ENCODE results near the gene BRPF1. TPM values are rescaled to one million over a fixed set of nuclear protein-coding genes. Genes with fewer than 3 reads are reported as not detected.
A peak's percentile ranks its signal among the peaks of the same experiment; 100 is the strongest.

The BRPF1 gene
- total RNA-seq, 2 donors from 2014 or later: 14.0 to 15.9 TPM

DNA sequence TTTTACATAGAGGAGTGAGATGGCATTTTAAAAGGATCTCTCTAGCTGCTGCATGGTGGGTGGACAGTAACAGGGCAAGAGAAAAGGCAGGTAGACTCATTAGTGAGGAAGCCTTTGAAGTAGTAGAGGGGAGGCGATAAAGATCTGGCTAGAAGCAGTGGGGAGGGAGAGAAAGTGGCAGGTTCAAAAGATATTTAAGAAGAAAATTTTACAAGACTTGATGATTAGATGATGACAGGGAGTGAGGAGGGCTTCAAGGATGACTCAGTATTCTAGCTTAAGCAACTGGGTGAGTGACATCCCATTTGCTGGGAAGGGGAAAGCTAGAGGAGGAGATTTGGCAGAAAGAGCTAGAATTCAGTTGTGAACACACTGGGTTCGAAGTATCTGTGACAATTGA is 3.8 kb upstream of the BRPF1 start:
- no peak for DNase-seq
- ATAC-seq: no peak
- intact Hi-C loops (cut with DNase I, micrococcal nuclease): no loop called here

DNA sequence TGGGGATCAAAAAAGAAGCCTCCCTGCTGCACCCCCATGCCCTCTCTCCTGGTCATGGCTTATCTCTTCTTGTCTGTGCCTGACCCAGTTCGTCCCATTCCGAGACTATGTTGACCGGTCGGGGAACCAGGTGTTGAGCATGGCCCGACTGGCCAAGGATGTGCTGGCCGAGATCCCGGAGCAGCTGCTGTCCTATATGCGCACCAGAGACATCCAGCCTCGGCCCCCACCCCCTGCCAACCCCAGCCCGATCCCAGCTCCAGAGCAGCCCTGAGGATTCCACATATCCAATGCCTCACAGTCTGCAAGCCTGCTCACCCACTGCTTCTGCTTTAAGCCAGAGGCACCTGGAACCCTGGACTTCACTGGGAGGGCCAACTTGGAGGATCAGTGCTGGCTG is 2.1 kb upstream of the BRPF1 start:
- ATAC-seq (no peak), DNase-seq (no peak)
- intact Hi-C loops (cut with DNase I, micrococcal nuclease): no loop called here

DNA sequence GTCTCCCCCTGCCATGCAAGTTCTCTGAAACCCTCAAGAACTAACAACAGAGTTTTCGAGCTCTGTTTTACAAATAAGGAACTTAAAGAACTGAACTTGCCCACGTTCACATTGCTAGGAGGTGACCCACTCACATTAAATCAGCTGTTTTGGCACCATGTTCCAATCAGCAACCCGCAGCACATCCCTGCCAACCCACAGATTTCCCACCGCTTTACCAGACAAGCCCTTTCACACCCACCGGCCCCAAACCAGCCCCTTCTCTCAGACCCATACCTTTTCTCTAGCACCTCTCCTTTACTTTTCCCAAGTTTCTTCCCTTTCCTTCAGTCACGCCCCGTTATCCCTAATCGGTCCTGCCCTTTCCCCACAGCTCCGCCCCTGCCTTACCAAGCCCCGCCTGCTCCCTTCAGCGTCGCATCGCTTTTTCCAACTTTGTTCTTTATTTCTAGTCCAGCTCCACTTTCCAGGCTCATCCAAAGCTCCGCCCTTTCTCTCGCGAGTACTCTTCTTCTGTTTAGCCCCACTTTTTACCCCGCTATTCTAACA is 804 bp upstream of the BRPF1 start:
- intact Hi-C loops (cut with DNase I, micrococcal nuclease): no loop called here
- no peak for DNase-seq
- ATAC-seq: peak; percentile 66

DNA sequence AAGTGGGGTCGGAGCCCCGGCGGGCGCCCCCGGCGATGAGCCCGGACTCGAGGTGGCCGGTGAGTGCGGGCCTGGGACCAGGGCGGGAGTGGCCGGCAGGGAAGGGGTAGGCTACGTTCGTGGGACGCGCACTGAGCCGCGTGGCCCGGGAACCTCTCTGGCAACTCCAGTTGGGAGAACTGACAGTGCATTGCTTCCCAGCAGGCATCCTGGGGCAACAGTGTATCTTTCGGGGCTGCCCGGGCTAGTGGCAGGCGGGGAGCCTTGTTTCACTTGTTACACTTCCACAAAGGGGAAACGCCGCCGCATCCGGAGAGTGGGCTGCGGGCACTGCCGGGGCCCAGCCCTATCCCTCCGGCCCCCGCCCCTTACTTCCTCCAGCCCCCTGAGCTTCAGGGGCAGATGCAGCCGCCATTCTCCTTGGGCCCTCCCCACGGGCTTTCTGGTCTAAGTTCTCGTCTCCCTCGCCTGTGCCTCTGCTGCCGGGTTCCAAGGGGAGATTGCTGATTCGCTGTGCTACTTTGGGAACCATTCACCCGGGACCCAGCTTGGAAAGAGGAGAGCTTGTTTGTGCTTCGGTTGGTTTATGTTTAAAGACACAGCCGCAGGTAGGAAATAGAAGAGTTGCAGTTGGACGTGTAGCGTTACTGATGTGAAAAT is 675 bp downstream of the BRPF1 start:
- peak; percentile 35 to 52 for DNase-seq
- ATAC-seq: peak; percentile 22

DNA sequence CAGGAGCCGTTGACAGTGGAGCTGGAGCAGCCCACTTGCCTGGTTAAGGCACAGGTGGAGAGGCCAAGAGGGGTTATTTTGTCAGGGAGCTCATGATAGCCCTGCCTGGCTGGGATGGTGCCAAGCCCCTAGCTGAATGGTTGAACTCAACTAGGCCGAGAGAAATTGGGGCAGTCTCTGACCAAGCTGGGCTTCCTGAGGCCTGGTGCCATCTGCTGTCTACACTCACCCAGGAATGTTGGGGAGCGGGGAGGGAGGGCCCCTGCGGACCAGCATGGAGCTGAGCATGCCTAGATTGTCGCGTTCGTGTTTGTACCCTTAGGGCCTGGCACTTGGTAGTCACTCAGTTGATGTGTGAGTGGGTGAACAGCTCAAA is 1.2 kb downstream of the BRPF1 start:
- no peak for DNase-seq
- intact Hi-C loops (cut with DNase I, micrococcal nuclease): no loop called here
- ATAC-seq: no peak

More for the DNA sequence above, 675 bp downstream of the BRPF1 start:
- intact Hi-C loops (cut with DNase I, micrococcal nuclease): no loop called here

DNA sequence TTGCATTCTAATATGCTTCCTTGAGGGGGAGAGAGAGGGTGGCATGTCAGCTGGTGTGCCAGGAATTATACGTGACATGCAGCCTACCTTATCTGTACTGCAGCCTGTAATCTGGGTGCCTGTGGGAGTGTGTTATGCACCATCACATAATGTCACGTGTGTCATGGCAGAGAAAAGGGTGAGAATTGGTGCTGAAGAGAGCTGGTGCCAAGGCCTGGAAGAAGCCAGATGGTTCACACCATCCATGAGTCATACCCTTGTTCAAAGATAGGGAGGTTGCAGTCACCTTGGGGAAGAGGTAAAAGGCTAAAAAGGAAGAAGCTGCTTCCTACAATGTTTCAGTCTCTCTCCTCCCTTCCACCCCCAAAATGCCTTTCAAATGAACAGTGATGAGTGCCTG is 5.3 kb downstream of the BRPF1 start:
- intact Hi-C loops (cut with DNase I, micrococcal nuclease): no loop called here
- no peak for ATAC-seq

DNA sequence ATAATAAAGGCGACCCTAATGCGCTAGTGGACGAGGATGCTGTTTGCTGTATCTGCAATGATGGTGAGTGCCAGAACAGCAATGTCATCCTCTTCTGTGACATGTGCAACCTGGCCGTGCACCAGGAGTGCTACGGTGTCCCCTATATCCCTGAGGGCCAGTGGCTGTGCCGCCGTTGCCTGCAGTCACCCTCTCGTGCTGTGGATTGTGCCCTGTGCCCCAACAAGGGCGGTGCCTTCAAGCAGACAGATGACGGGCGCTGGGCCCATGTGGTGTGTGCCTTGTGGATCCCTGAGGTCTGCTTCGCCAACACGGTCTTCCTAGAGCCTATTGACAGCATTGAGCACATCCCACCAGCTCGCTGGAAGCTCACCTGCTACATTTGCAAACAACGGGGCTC is 7.6 kb downstream of the BRPF1 start:
- DNase-seq: no peak
- ATAC-seq: no peak
- intact Hi-C loops (cut with DNase I, micrococcal nuclease): no loop called here

More for the DNA sequence above, 5.3 kb downstream of the BRPF1 start:
- DNase-seq: no peak

DNA sequence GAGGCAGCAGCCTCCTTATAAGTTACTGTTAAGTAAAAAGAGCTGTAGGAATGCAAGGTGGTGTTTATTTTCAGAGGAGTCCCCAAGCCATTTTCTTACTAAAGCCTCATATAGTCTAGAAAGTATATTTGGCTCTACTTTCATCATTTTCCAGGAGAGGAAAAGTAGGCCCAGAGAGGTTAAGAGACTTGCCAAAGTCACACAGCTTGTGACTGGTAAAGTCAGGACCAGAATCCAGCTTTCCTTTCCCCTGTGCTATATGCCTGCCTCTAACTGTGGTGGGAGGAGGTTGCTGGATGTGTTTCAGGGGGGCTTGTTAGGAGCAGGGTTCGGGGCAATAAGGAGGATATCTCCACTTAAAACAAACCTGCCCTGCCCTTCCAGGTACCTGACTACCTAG is 11.0 kb downstream of the BRPF1 start:
- intact Hi-C loops (cut with DNase I, micrococcal nuclease): no loop called here
- DNase-seq (no peak), ATAC-seq (no peak)

DNA sequence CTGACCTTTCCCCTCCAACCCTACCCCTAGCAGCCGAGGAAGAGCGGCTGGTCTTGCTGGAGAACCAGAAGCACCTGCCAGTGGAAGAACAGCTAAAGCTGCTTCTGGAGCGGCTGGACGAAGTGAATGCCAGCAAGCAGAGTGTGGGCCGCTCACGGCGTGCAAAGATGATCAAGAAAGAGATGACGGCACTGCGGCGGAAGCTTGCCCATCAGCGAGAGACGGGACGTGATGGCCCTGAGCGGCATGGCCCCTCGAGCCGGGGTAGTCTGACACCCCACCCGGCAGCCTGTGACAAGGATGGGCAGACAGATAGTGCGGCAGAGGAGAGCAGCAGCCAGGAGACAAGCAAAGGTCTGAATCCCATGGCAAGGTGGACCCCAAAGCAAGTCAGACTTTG is 12.0 kb downstream of the BRPF1 start:
- ATAC-seq (no peak), DNase-seq (no peak)
- intact Hi-C loops (cut with DNase I, micrococcal nuclease): no loop called here

DNA sequence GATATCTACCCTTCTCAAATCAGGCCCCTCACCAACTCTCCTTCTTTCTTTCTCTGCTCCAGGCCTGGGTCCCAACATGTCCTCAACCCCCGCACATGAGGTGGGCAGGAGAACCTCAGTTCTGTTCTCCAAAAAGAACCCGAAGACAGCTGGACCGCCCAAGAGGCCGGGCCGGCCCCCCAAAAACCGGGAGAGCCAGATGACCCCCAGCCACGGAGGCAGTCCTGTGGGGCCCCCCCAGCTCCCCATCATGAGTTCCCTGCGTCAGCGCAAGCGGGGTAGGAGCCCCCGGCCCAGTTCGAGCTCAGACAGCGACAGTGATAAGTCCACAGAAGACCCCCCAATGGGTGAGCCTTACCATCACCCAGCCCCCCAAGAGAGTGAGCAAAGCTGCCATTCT is 12.6 kb downstream of the BRPF1 start:
- intact Hi-C loops (cut with DNase I, micrococcal nuclease): no loop called here
- DNase-seq: no peak
- no peak for ATAC-seq

DNA sequence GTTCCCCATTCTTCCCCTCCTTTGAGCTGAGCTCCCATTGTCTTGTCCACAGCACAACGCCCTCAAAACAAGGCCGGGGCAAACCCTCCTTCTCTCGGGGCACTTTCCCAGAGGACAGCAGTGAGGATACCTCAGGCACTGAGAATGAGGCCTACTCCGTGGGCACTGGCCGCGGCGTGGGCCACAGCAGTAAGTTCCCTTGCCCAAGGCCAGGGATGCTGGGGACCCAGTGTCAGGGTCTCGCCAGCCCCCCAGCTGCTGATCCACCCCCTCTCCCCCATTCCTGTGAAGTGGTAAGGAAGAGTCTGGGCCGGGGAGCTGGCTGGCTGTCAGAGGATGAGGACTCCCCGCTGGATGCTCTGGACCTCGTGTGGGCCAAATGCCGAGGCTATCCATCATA is 14.0 kb downstream of the BRPF1 start:
- DNase-seq (no peak), ATAC-seq (no peak)
- intact Hi-C loops (cut with DNase I, micrococcal nuclease): no loop called here

DNA sequence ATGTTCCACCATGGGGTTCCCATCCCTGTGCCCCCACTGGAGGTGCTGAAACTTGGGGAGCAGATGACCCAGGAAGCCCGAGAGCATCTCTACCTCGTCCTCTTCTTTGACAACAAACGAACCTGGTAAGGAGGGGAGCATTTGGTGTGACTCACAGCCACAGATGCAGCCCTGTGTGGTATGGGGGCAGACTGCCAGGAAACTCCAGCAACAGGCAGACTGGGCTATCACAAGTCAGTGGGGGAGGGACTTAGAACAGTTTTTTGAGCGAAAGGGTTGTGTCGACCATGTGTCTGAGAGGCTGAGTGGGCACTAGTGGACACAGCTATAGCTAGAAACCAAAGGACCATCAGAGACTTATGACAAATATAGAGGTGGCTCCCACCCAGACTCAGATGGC is 14.8 kb downstream of the BRPF1 start:
- ATAC-seq (no peak), DNase-seq (no peak)
- intact Hi-C loops (cut with DNase I, micrococcal nuclease): no loop called here

DNA sequence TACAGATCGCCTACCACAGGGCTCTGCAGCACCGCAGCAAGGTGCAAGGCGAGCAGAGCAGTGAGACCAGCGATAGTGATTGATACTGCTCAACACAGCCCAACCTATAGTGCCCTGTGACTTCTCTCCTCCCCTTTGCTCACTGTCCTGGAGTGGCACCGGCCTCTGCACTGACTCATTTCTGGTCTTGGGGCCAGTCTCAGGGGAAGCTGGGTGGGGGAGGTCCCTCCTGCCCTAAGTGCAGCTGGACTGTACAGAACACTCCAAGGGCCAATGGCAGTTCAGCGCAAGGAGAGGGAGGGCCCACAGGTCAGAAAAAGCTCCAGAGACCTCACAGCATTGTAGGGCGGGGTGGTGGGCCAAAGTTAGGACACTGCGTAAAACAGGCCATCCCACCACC is 15.7 kb downstream of the BRPF1 start:
- ATAC-seq: no peak
- intact Hi-C loops (cut with DNase I, micrococcal nuclease): no loop called here
- no peak for DNase-seq

DNA sequence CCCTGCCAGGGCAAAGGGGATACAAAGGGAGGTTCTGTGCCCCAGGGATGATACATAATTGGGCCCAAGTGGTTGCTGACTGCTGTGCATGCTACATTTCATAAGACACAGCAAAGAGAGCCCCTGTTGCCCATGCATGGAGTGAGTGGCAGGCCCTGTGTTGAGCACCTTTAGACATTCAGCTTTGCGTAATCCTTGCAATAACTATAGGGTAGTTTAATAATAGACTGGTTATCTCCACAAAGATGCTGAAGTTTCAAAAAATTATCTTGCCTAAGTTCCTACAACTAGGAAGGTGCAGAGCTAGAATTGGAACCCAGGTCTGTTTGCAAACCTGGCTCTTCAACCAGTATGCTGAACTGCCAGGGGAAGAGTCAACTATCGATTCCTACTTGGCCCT is 16.5 kb downstream of the BRPF1 start:
- ATAC-seq: no peak
- no peak for DNase-seq
- intact Hi-C loops (cut with DNase I, micrococcal nuclease): no loop called here

DNA sequence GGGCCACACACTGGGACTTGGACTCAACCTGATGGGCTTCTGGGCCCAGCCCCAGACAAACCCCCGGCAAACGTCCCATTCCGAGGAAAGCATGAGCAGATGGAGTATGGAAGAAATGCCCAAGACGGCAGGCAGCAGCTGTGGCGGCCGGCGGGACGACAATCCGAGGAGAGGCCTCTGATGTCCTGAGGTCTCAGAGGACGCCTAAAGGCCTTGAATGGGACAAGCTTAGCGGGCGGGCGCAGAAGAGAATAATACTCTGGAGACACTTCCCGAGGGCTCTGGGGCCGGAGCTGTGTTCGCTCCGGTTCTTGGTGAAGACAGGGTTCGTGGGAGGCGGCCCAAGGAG is 17.7 kb downstream of the BRPF1 start:
- no peak for DNase-seq
- peak; percentile 25 for ATAC-seq
- intact Hi-C loops (cut with DNase I, micrococcal nuclease): no loop called here

DNA sequence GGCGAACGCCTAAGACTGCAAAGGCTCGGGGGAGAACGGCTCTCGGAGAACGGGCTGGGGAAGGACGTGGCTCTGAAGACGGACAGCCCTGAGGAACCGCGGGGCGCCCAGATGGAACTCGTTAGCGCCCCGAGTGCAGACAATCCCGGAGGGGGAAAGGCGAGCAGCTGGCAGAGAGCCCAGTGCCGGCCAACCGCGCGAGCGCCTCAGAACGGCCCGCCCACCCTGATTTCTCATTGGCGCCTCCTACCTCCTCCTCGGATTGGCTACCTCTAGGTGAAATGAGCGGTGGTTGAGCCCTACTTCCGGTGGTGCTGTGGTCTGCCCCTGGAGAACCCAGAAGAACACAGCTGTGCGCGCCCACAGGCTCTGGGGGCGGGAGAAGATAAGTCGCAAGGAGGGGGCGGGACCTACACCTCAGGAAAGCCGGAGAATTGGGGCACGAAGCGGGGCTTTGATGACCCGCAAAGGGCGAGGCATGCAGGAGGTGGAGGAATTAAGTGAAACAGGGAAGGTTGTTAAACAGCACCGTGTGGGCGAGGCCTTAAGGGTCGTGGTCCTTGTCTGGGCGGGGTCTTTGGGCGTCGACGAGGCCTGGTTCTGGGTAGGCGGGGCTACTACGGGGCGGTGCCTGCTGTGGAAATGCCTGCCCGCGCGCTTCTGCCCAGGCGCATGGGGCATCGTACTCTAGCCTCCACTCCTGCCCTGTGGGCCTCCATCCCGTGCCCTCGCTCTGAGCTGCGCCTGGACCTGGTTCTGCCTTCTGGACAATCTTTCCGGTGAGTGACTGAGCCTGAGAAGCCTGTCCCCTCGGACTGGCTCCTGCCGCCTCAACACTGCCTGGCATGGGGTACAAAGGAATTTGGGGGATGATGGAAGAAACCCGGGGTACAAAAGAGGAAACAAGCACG is 18.4 kb downstream of the BRPF1 start, which contains the start of gene OGG1:
OGG1 (plus strand) TSS at position 308 of the 911 bp plus-strand sequence; CDS start at position 643, 335 bp downstream.
- intact Hi-C loops (cut with DNase I, micrococcal nuclease): no loop called here
- ATAC-seq: peak; percentile 90
- DNase-seq: peak; percentile 98 to 99

DNA sequence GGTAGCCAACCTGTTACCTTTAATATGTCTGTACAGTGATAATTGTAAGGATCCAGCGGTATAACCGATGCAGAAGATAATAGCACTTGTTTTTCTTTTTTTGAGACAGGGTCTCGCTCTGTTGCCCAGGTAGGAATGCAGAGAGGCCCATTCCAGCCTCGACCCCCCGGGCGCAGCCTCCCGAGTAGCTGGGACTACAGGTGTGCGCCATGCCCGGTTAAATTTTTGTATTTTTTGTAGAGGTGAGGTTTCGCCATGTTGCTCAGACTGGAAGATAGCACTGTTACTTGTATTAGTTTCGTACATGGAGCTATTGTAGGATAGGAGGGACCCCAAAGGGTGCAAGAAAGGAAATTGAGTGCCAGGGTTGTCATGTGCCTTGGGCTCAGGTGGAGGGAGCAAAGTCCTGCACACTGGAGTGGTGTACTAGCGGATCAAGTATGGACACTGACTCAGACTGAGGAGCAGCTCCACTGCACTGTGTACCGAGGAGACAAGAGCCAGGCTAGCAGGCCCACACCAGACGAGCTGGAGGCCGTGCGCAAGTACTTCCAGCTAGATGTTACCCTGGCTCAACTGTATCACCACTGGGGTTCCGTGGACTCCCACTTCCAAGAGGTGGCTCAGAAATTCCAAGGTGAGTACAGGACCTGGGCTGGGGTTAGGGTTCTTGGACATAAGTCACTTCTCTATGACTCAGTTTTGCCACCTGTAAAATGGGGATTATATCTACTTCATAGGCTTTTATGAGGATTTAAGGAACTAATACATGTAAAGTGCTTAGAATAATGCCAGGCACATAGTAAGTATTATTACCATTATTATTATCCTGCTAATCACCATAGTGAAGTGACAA is 19.2 kb downstream of the BRPF1 start:
- peak; percentile 53 for ATAC-seq
- intact Hi-C loops (cut with DNase I, micrococcal nuclease): no loop called here
- DNase-seq: peak; percentile 50 to 63

DNA sequence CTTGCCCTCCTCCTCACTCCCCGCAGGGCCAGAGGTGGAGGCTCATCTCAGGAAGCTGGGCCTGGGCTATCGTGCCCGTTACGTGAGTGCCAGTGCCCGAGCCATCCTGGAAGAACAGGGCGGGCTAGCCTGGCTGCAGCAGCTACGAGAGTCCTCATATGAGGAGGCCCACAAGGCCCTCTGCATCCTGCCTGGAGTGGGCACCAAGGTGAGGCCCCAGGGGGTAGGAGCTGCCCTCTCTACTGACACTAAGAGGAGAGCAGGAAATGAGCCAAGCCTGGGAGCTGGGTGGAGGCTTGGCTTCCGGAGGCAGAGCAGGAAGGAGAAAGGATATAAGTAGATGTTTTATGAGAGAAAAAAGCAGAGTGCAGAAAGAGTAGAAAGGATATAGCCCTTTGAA is 23.1 kb downstream of the BRPF1 start:
- ATAC-seq: no peak
- intact Hi-C loops (cut with DNase I, micrococcal nuclease): no loop called here
- DNase-seq: no peak

DNA sequence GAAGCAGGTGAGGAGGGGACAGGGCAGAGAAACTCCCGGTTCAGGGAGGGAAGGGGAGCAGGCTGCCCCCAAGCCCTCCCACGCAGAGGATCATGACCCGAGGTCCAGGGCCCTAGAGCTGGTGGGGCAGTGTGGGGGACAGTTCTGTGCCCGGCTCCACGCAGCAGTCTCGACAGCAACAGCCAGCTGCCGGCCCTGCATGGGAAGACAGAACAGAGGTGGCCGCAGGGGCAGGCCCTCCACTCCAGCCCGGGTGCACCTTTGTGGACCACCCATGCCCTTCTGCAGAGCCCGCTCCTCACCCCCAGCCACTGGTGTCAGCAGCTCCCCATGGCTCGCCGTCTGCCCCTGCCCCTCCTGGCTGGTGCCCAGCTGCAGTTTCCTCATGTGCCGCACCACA is 25.9 kb downstream of the BRPF1 start:
- DNase-seq: no peak
- no peak for ATAC-seq
- intact Hi-C loops (cut with DNase I, micrococcal nuclease): no loop called here

All from left colon (tissue), 2 donors.